ENCODE data around the gene SMYD3. TPM values are rescaled to one million over a fixed set of nuclear protein-coding genes. Genes with fewer than 3 reads are reported as not detected.
A peak's percentile ranks its signal among the peaks of the same experiment; 100 is the strongest.

SMYD3 gene
- total and polyA plus RNA-seq, 4 donors: 10.5 to 40.1 (median 32.5) TPM

GRCh38 chr1:246508897-246509688, 2.0 kb upstream of the SMYD3 start:
- TF ChIP-seq CTCF (IDR thresholded peaks at IDR 0.05; ENCODE audit: control extremely low read depth, extremely low read depth): no peak
- H3K36me3 ChIP-seq (ENCODE audit: control insufficient read depth in 4 of 4, insufficient read depth in 4 of 4, low read length in 4 of 4): no peaks in the 10 kb centered on the region
- ATAC-seq (ENCODE audit: insufficient read depth, low FRiP score): no peak
- 92 to 95% methylated on average over 25 to 26 of the region's 26 CpGs for WGBS, 2 donors
- DNase-seq: no peak
- H3K9ac ChIP-seq (ENCODE audit: insufficient read depth in 1 of 2, low read length in 2 of 2): no peak overlapping the region
- peaks cover 0 to 8% (median 0%) of the 10 kb centered on the region in 4 donors for H3K9me3 ChIP-seq (ENCODE audit: control insufficient read depth in 4 of 4, insufficient read depth in 3 of 4, low read length in 3 of 4)
- H3K4me1 ChIP-seq (ENCODE audit: control insufficient read depth in 5 of 5, insufficient read depth in 5 of 5, low read length in 5 of 5): peaks cover 2 to 11% (median 4%) of the 10 kb centered on the region in 5 donors
- no peaks in the 10 kb centered on the region for H3K27me3 ChIP-seq (ENCODE audit: control insufficient read depth in 3 of 3, insufficient read depth in 3 of 3, low read length in 2 of 3)
- no peak overlapping the region for H3K27ac ChIP-seq (ENCODE audit: low read depth in 1 of 2, low read length in 1 of 2)
- no peak overlapping the region for H3K4me3 ChIP-seq

GRCh38 chr1:246506367-246506673, 759 bp downstream of the SMYD3 start:
- Histone ChIP-seq H3K4me1 (ENCODE audit: control insufficient read depth in 5 of 5, insufficient read depth in 5 of 5, low read length in 5 of 5) (peaks cover 3 to 11% (median 4%) of the 10 kb centered on the region in 5 donors), H3K9ac (ENCODE audit: insufficient read depth in 1 of 2, low read length in 2 of 2) (peak overlapping the region in 1 of 2 donors; percentile 11)
- 4 to 5% methylated on average over 9 of the region's 9 CpGs for WGBS, 2 donors

GRCh38 chr1:246503341-246503740, 3.7 kb downstream of the SMYD3 start:
- Histone ChIP-seq H3K9ac (ENCODE audit: insufficient read depth in 1 of 2, low read length in 2 of 2) (no peak overlapping the region), H3K27me3 (ENCODE audit: control insufficient read depth in 3 of 3, insufficient read depth in 3 of 3, low read length in 2 of 3) (no peaks in the 10 kb centered on the region), H3K4me3 (no peak overlapping the region), H3K36me3 (ENCODE audit: control insufficient read depth in 4 of 4, insufficient read depth in 4 of 4, low read length in 4 of 4) (no peaks in the 10 kb centered on the region), H3K9me3 (ENCODE audit: control insufficient read depth in 4 of 4, insufficient read depth in 3 of 4, low read length in 3 of 4) (no peaks in the 10 kb centered on the region), H3K27ac (ENCODE audit: low read depth in 1 of 2, low read length in 1 of 2) (peak overlapping the region in 1 of 2 donors; percentile 33), H3K4me1 (ENCODE audit: control insufficient read depth in 5 of 5, insufficient read depth in 5 of 5, low read length in 5 of 5) (peaks cover 3 to 11% (median 4%) of the 10 kb centered on the region in 5 donors)
- no peak for TF ChIP-seq CTCF (IDR thresholded peaks at IDR 0.05; ENCODE audit: control extremely low read depth, extremely low read depth)
- no peak for ATAC-seq (ENCODE audit: insufficient read depth, low FRiP score)
- DNase-seq: no peak
- 61 to 79% methylated on average over 7 of the region's 7 CpGs for WGBS, 2 donors

More at GRCh38 chr1:246506367-246506673, 759 bp downstream of the SMYD3 start:
- no peaks in the 10 kb centered on the region for H3K9me3 ChIP-seq (ENCODE audit: control insufficient read depth in 4 of 4, insufficient read depth in 3 of 4, low read length in 3 of 4)
- DNase-seq (no peak), ATAC-seq (ENCODE audit: insufficient read depth, low FRiP score) (no peak)
- peak overlapping the region; percentile 99 for H3K4me3 ChIP-seq
- TF ChIP-seq CTCF (IDR thresholded peaks at IDR 0.05; ENCODE audit: control extremely low read depth, extremely low read depth): no peak
- H3K27ac ChIP-seq (ENCODE audit: low read depth in 1 of 2, low read length in 1 of 2): no peak overlapping the region
- no peaks in the 10 kb centered on the region for H3K27me3 ChIP-seq (ENCODE audit: control insufficient read depth in 3 of 3, insufficient read depth in 3 of 3, low read length in 2 of 3)
- H3K36me3 ChIP-seq (ENCODE audit: control insufficient read depth in 4 of 4, insufficient read depth in 4 of 4, low read length in 4 of 4): no peaks in the 10 kb centered on the region
